H1 (cell line): ENCODE data around the gene RNF41. TPM values are rescaled to one million over a fixed set of nuclear protein-coding genes. Genes with fewer than 3 reads are reported as not detected.

Experiments used
- CTCF ChIA-PET: fragments of 300-600 bp; sonication (Branson Sonifier 250); formaldehyde crosslinking; loops from one replicate; lab custom pipeline; 2021; ENCODE audit not compliant: partially characterized antibody; lab: Charles Lee
- POLR2A ChIA-PET: fragments of 300-600 bp; sonication (Branson Sonifier 250); formaldehyde crosslinking; loops from one replicate; lab custom pipeline; 2021; ENCODE audit warnings: inconsistent platforms; ENCODE audit not compliant: partially characterized antibody; lab: Charles Lee
- DNase-seq, 2 experiments: peaks; one replicate each; pipeline versions ENCODE4 v3.0.0 to v3.0.0-alpha.2; 2010 to 2022; ENCODE audit warnings: low spot score in 2 of 2, low read depth in 1 of 2, mixed read lengths in 1 of 2
- FAIRE-seq: peaks from 2 replicates; lab custom pipeline; 2011; peaks lifted over from hg19 to GRCh38; lab: Jason Lieb, UNC
- H2AFZ ChIP-seq: 2 replicates; pipeline ENCODE4 v1.8.1; 2012; ENCODE audit warnings: low read length, inconsistent platforms
- H2AK5ac ChIP-seq: 2 replicates; pipeline ENCODE4 v1.6.1; 2013; ENCODE audit warnings: low read depth, low read length
- H2BK120ac ChIP-seq: replicated peaks from 2 replicates; pipeline ENCODE3; 2013; ENCODE audit warnings: low read depth, low read length, inconsistent platforms
- H2BK12ac ChIP-seq: 2 replicates; pipeline ENCODE4 v1.6.1; 2013; ENCODE audit warnings: low read depth, low read length
- H2BK15ac ChIP-seq: 2 replicates; pipeline ENCODE4 v1.6.1; 2013; ENCODE audit warnings: low read length
- H2BK20ac ChIP-seq: 2 replicates; pipeline ENCODE4 v1.6.1; 2013; ENCODE audit warnings: low read length
- H2BK5ac ChIP-seq: 2 replicates; pipeline ENCODE4 v1.6.1; 2013; ENCODE audit warnings: low read depth, low read length
- H3K14ac ChIP-seq: 2 replicates; pipeline ENCODE4 v1.6.1; 2013; ENCODE audit warnings: inconsistent platforms; ENCODE audit not compliant: insufficient read length
- H3K18ac ChIP-seq: 2 replicates; pipeline ENCODE4 v1.6.1; 2013; ENCODE audit warnings: low read length; ENCODE audit errors: extremely low read depth
- H3K23ac ChIP-seq: 2 replicates; pipeline ENCODE4 v1.6.1; 2013; ENCODE audit warnings: inconsistent platforms; ENCODE audit not compliant: insufficient read length
- H3K23me2 ChIP-seq: 2 replicates; pipeline ENCODE4 v1.6.1; 2013; ENCODE audit warnings: low read depth, low read length
- H3K27ac ChIP-seq: 2 replicates; pipeline ENCODE4 v1.6.1; 2011; ENCODE audit warnings: low read depth, low read length, inconsistent platforms
- H3K27me3 ChIP-seq, 4 experiments: replicated peaks in 1 of 4; 1 replicate in 1 of 4; 2 replicates in 3 of 4; pipeline versions ENCODE4 v1.6.1 to v1.8.1; 2011 to 2013; ENCODE audit warnings: low read length in 3 of 4, mild to moderate bottlenecking in 3 of 4, inconsistent platforms in 2 of 4, mixed read lengths in 2 of 4, moderate library complexity in 1 of 4; ENCODE audit not compliant: control insufficient read depth in 3 of 4, insufficient read depth in 3 of 4; ENCODE audit errors: extremely low read depth in 1 of 4
- H3K36me3 ChIP-seq, 4 experiments: 2 replicates each; pipeline versions ENCODE4 v1.6.1 to v1.8.1; 2011 to 2013; ENCODE audit warnings: mild to moderate bottlenecking in 4 of 4, low read length in 3 of 4, moderate library complexity in 2 of 4, control low read depth in 1 of 4, inconsistent platforms in 1 of 4; ENCODE audit not compliant: insufficient read depth in 4 of 4, control insufficient read depth in 2 of 4
- H3K4ac ChIP-seq: replicated peaks from 2 replicates; pipeline ENCODE3; 2013; ENCODE audit warnings: low read length, low read depth, mixed read lengths, inconsistent platforms; ENCODE audit not compliant: insufficient read length
- H3K4me1 ChIP-seq, 4 experiments: replicated peaks in 1 of 4; 1 replicate in 1 of 4; 2 replicates in 3 of 4; pipeline versions ENCODE4 v1.6.1 to v1.8.1; 2011 to 2013; ENCODE audit warnings: low read length in 3 of 4, inconsistent platforms in 2 of 4, mixed read lengths in 1 of 4; ENCODE audit not compliant: insufficient read depth in 4 of 4, control insufficient read depth in 3 of 4
- H3K4me2 ChIP-seq, 2 experiments: 2 replicates each; pipeline versions ENCODE4 v1.6.1 to v1.8.1; 2011 to 2013; ENCODE audit warnings: low read depth in 2 of 2, low read length in 2 of 2, control low read depth in 1 of 2, inconsistent platforms in 1 of 2, mild to moderate bottlenecking in 1 of 2; ENCODE audit not compliant: insufficient read depth in 1 of 2
- H3K4me3 ChIP-seq, 4 experiments: fragments of 200-600, 300-600 bp in 1 of 4; sonication (generic), shearing (Covaris generic), sonication (Bioruptor Twin) in 1 of 4; 2 replicates each; pipeline versions ENCODE4 v1.5.1 to v1.8.1; 2011 to 2016; ENCODE audit warnings: low read length in 4 of 4, low read depth in 3 of 4, control low read depth in 2 of 4, inconsistent platforms in 2 of 4, mild to moderate bottlenecking in 2 of 4, mixed read lengths in 1 of 4, moderate library complexity in 1 of 4; ENCODE audit not compliant: insufficient read depth in 2 of 4; ENCODE audit errors: extremely low read depth in 1 of 4
- H3K56ac ChIP-seq: replicated peaks from 2 replicates; pipeline ENCODE3; 2013; ENCODE audit warnings: low read depth, mild to moderate bottlenecking, mixed read lengths, low read length, inconsistent platforms; ENCODE audit not compliant: insufficient read length
- H3K79me1 ChIP-seq: 2 replicates; pipeline ENCODE4 v1.6.1; 2013; ENCODE audit warnings: low read depth, low read length, control low read depth
- H3K79me2 ChIP-seq, 2 experiments: 2 replicates each; pipeline versions ENCODE4 v1.6.1 to v1.8.1; 2012 to 2013; ENCODE audit warnings: low read length in 2 of 2, mild to moderate bottlenecking in 2 of 2, inconsistent platforms in 1 of 2; ENCODE audit not compliant: insufficient read depth in 2 of 2, control insufficient read depth in 1 of 2
- H3K9ac ChIP-seq, 4 experiments: replicated peaks in 1 of 4; 1 replicate in 1 of 4; 2 replicates in 3 of 4; pipeline versions ENCODE4 v1.6.1 to v1.8.1; 2011 to 2013; ENCODE audit warnings: low read depth in 3 of 4, low read length in 3 of 4, control low read depth in 2 of 4, mild to moderate bottlenecking in 2 of 4, moderate library complexity in 2 of 4, inconsistent platforms in 1 of 4; ENCODE audit errors: extremely low read depth in 1 of 4
- H3K9me3 ChIP-seq, 2 experiments: 2 replicates each; pipeline versions ENCODE4 v1.6.1 to v1.8.1; 2012 to 2013; ENCODE audit warnings: mild to moderate bottlenecking in 2 of 2, moderate library complexity in 2 of 2, control low read depth in 1 of 2, inconsistent platforms in 1 of 2, low read depth in 1 of 2, low read length in 1 of 2, mixed read lengths in 1 of 2; ENCODE audit not compliant: insufficient read depth in 2 of 2
- H4K20me1 ChIP-seq, 2 experiments: replicated peaks in 1 of 2; 2 replicates each; pipeline versions ENCODE3 to v1.8.1; 2011 to 2013; ENCODE audit warnings: inconsistent platforms in 2 of 2, low read length in 2 of 2, mild to moderate bottlenecking in 1 of 2; ENCODE audit not compliant: insufficient read depth in 2 of 2, control insufficient read depth in 1 of 2
- H4K5ac ChIP-seq: 2 replicates; pipeline ENCODE4 v1.6.1; 2013; ENCODE audit warnings: low read length, low read depth, mixed read lengths, inconsistent platforms; ENCODE audit not compliant: insufficient read length
- H4K8ac ChIP-seq: 2 replicates; pipeline ENCODE4 v1.8.0; 2013; ENCODE audit warnings: mild to moderate bottlenecking, moderate library complexity, low read length, inconsistent platforms; ENCODE audit not compliant: insufficient read depth; ENCODE audit errors: extremely low read depth
- H4K91ac ChIP-seq: replicated peaks from 2 replicates; pipeline ENCODE3; 2013; ENCODE audit warnings: low read length, mixed read lengths, inconsistent platforms; ENCODE audit not compliant: insufficient read length
- HDAC2 ChIP-seq, 2 experiments: fragments of 300-600 bp in 1 of 2; sonication (generic) in 1 of 2; IDR thresholded peaks; 2 replicates each; pipeline ENCODE4 v1.6.1; 2011 to 2012; ENCODE audit warnings: low read depth in 2 of 2, low read length in 2 of 2, mild to moderate bottlenecking in 2 of 2, moderate library complexity in 2 of 2, borderline replicate concordance in 1 of 2, inconsistent platforms in 1 of 2
- SIN3A ChIP-seq, 2 experiments: IDR thresholded peaks in 1 of 2; conservative IDR thresholded peaks in 1 of 2; 2 replicates each; pipeline ENCODE4 v1.6.1; 2011 to 2012; ENCODE audit warnings: low read length in 2 of 2, improper control_type of control experiment in 1 of 2, low read depth in 1 of 2, mild to moderate bottlenecking in 1 of 2
- SUZ12 ChIP-seq: fragments of 200-600 bp; sonication (generic); IDR thresholded peaks from 2 replicates; pipeline ENCODE4 v1.6.1; 2012; ENCODE audit warnings: mild to moderate bottlenecking, inconsistent platforms, low read length, moderate library complexity, mixed read lengths
- USF2 ChIP-seq: IDR thresholded peaks from 2 replicates; pipeline ENCODE4 v1.6.1; 2011; ENCODE audit warnings: low read length, improper control_type of control experiment
- YY1 ChIP-seq: IDR thresholded peaks from 2 replicates; pipeline ENCODE4 v1.6.1; 2011; ENCODE audit warnings: low read depth, mild to moderate bottlenecking, low read length
- WGBS, 2 experiments: shearing (Covaris generic) in 1 of 2; methylation state at CpG; one replicate each; pipeline versions ENCODE4 v1.1.6 to v1.1.7; 2013 to 2015; ENCODE audit warnings: low lambda C conversion rate in 2 of 2, mixed read lengths in 2 of 2, inconsistent platforms in 1 of 2, low coverage in 1 of 2, missing lambda C conversion rate in 1 of 2; ENCODE audit not compliant: insufficient replicate concordance in 2 of 2, insufficient coverage in 1 of 2, insufficient read length in 1 of 2; ENCODE audit errors: extremely low coverage in 1 of 2, missing lambda C conversion rate in 1 of 2; 5-methylcytosine and 5-hydroxymethylcytosine counted together
- polyA plus RNA-seq, 7 experiments: library from polyadenylated mRNA; depleted of rRNA in 3 of 7; stranded (reverse) in 5 of 7; unstranded in 2 of 7; fragments of >200 nt in 5 of 7; fragments of 200-250 nt in 2 of 7; gene quantifications; 1 replicate in 5 of 7; 2 replicates in 1 of 7; 4 replicates in 1 of 7; pipeline versions ENCODE4 v1.2.1 to v1.2.3, GENCODE V29; 2011 to 2013; ENCODE audit warnings: missing spikeins in 2 of 7, mixed read lengths in 2 of 7
- total RNA-seq: library from RNA; stranded (reverse); fragmentation: NEBNext Ultra II Directional; extraction: Animal tissue kit (Norgen Biotek cat#: 25700); gene quantifications from 2 replicates; pipeline ENCODE4 v1.2.1, GENCODE V29; 2021

Gene RNF41
- total and polyA plus RNA-seq, 2 of the 8 experiments (the other 6 are each of a cell fraction or from before 2014, with no cell fraction given): 55.5 to 98.6 TPM

DNA sequence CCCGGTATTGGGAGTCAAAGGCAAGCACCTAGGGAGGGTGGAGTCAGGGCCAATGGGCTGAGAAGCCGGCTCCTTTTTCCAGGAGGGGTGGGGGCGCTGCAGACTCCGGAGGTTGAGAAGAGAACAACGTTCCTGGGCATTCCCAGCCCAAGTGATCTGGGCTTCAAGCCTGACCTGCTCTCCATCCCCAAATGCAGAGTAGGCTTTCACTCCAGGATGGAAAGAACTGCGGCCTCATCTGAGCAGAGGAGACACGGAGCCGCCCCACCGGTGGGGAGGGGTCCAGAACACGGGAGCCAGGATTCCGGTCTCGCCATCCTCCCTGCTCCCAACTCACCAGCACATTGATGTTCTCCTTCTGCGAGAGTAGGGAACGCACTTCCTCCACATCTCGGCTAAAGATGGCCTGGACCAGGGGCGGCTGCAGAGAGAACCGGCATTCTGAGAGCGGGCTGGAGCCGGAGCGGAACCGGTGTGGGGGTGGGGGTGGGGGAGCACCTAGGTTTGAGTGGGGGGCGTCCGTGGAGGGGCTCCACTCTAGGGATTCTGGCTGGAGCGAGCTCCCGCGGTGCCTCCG is 35.9 kb upstream of the RNF41 start:
- Histone ChIP-seq H3K23me2 (peaks cover 11% of the 10 kb centered on the region; the same call in 1 of the 2 replicates), H4K20me1 (peaks cover 5 to 9% of the 10 kb centered on the region in 2 experiments), H2BK5ac (peak overlapping the region; percentile 79), H3K79me2 (peaks cover 0 to 8% of the 10 kb centered on the region in 2 experiments; a peak in 1 of 4 replicates), H2BK120ac (no peak overlapping the region), H2BK15ac (peak overlapping the region; percentile 46; the same call in 1 of the 2 replicates), H3K9ac (peak overlapping the region in 3 of 4 experiments; percentile 54 to 60 (median 58); a peak in 5 of 7 replicates), H4K8ac (no peak overlapping the region; the same call in 1 of the 2 replicates), H4K5ac (peak overlapping the region; percentile 78), H2AK5ac (no peak overlapping the region), H3K18ac (peak overlapping the region; percentile 63; the same call in 1 of the 2 replicates), H3K56ac (peak overlapping the region; percentile 62), H3K4me2 (peak overlapping the region; percentile 83 to 89), H3K27ac (no peak overlapping the region), H3K27me3 (no peaks in the 10 kb centered on the region), H3K4me1 (peaks cover 8 to 17% (median 13%) of the 10 kb centered on the region in 4 experiments), H3K14ac (no peak overlapping the region), H3K36me3 (peaks cover 18 to 38% (median 23%) of the 10 kb centered on the region in 4 experiments), H2BK20ac (no peak overlapping the region), H4K91ac (no peak overlapping the region), H3K23ac (no peak overlapping the region), H2BK12ac (no peak overlapping the region), H3K4ac (peak overlapping the region; percentile 63), H3K9me3 (no peaks in the 10 kb centered on the region), H2AFZ (peak overlapping the region; percentile 29; the same call in 1 of the 2 replicates), H3K4me3 (peak overlapping the region; percentile 60 to 96 (median 88)), H3K79me1 (peaks cover 7% of the 10 kb centered on the region)
- DNase-seq (peak in 1 of 2 experiments; percentile 80), FAIRE-seq (no peak)
- ChIA-PET POLR2A (interaction anchor here (0.8 to 3.8 kb wide), 29 partner anchors 9 to 210 kb away, joined by 3 to 41 read pairs (median 5); partner anchors contain the start of genes CNPY2, COQ10A, CS and ERBB3), CTCF (interaction anchor here (0.8 to 6.4 kb wide), 23 partner anchors 9 to 1502 kb away, joined by 3 to 47 read pairs (median 6); partner anchors contain the start of genes COQ10A, RNF41 and SMARCC2)
- 2% methylated on average over 21 of the region's 27 CpGs; no CpG with 5 or more reads in 1 of the 2 experiments for WGBS, 2 experiments
- 0 out of 2 replicates have a peak, but pooled peaks have one; percentile 19 for TF ChIP-seq YY1
- peak; percentile 32 to 82; a peak in 2 of 4 replicates for TF ChIP-seq SIN3A (conservative IDR thresholded peaks at IDR 0.05 in 1 of 2, IDR thresholded peaks at IDR 0.05 in 1 of 2; ENCODE audit: low read depth in 1 of 2, low read length in 2 of 2)
- 0 out of 2 replicates have a peak, but pooled peaks have one; percentile 1 for TF ChIP-seq USF2
- TF ChIP-seq HDAC2 (IDR thresholded peaks at IDR 0.05; ENCODE audit: borderline replicate concordance in 1 of 2, low read depth in 2 of 2, low read length in 2 of 2): peak in 1 of 2 experiments; percentile 40; a peak in 1 of 4 replicates
- no peak for TF ChIP-seq SUZ12
